ENCODE data around the gene FBXL7. TPM values are rescaled to one million over a fixed set of nuclear protein-coding genes. Genes with fewer than 3 reads are reported as not detected.

Gene FBXL7
- total RNA-seq, 4 donors from 2014 or later, result 5.7 to 47.4 (median 6.3) TPM

DNA sequence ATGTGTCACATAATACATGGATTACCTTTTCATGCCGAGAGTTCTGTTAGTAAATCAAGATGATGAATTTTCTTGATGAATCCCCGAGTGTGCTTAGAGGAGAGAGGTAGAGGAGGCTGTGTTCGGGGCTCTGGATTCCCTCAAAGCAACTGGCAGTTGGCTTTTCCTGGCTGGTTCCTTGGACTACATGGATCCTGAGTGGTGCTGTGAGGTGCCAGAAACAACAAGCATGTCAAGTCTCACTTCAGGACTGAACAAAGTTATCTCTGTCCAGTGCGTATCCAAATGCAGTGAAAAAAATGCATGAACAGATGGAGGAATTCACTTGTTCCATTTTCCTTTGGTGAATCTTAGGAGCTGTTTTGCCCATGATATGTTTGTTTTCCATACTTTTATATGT is 231.7 kb downstream of the FBXL7 start:
- intact Hi-C loops (cut with DNase I; ENCODE audit: low total_unique reads), result no loop called here
- TF ChIP-seq EP300 (IDR thresholded peaks at IDR 0.05; ENCODE audit: low read depth), result no peak
- no peak for TF ChIP-seq POLR2A (IDR thresholded peaks at IDR 0.05)
- TF ChIP-seq POLR2AphosphoS5 (IDR thresholded peaks at IDR 0.05), result no peak
- TF ChIP-seq, protein P1, sequence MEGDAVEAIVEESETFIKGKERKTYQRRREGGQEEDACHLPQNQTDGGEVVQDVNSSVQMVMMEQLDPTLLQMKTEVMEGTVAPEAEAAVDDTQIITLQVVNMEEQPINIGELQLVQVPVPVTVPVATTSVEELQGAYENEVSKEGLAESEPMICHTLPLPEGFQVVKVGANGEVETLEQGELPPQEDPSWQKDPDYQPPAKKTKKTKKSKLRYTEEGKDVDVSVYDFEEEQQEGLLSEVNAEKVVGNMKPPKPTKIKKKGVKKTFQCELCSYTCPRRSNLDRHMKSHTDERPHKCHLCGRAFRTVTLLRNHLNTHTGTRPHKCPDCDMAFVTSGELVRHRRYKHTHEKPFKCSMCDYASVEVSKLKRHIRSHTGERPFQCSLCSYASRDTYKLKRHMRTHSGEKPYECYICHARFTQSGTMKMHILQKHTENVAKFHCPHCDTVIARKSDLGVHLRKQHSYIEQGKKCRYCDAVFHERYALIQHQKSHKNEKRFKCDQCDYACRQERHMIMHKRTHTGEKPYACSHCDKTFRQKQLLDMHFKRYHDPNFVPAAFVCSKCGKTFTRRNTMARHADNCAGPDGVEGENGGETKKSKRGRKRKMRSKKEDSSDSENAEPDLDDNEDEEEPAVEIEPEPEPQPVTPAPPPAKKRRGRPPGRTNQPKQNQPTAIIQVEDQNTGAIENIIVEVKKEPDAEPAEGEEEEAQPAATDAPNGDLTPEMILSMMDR (IDR thresholded peaks at IDR 0.05), result no peak
- Histone ChIP-seq H3K9me3 (peaks cover 10 to 14% of the 10 kb centered on the region in 2 donors), H3K27ac (no peak overlapping the region), H3K4me1 (no peaks in the 10 kb centered on the region), H3K36me3 (no peaks in the 10 kb centered on the region), H3K4me3 (no peak overlapping the region), H3K27me3 (no peaks in the 10 kb centered on the region)
- WGBS, 2 donors (ENCODE audit: low coverage in 1 of 2), result 89% methylated on average over 4 of the region's 4 CpGs; no CpG with 5 or more reads in 1 of the 2 donors
- in situ Hi-C loops (cut with MboI; ENCODE audit: low pct_ligation_motif_present in 1 of 4, low pct_unique_long_range_greater_than_20kb in 1 of 4, low sequenced_read_pairs in 3 of 4), result no loop called here
- DNase-seq, result no peak

DNA sequence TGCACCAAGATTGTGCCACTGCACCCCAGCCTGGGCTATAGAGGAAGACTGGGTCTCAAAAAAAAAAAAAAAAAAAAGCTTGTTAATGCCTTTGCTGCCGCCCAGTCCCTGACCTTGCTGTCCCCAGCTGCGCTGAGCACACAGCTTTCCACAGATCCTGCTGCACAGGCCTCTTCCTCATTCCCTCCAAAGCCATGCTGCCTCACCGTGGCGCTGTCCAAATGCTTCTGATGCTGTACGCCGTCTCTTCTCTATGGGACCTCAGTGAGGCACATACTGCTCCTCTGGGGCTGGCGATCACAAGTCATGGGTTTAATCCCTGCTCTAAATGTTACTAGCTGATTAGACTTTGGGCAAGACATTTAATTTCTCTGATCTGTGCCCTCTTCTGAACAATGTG is 234.1 kb downstream of the FBXL7 start:
- Histone ChIP-seq H3K4me3 (no peak overlapping the region), H3K36me3 (no peaks in the 10 kb centered on the region), H3K9me3 (no peaks in the 10 kb centered on the region), H3K4me1 (peaks cover 0 to 8% (median 3%) of the 10 kb centered on the region in 4 donors), H3K27ac (no peak overlapping the region), H3K27me3 (no peaks in the 10 kb centered on the region)
- 60 to 82% methylated on average over 1 to 7 of the region's 7 CpGs for WGBS, 2 donors (ENCODE audit: low coverage in 1 of 2)
- no peak for DNase-seq
- in situ Hi-C loops (cut with MboI; ENCODE audit: low pct_ligation_motif_present in 1 of 4, low pct_unique_long_range_greater_than_20kb in 1 of 4, low sequenced_read_pairs in 3 of 4) (no loop called here), intact Hi-C loops (cut with DNase I; ENCODE audit: low total_unique reads) (no loop called here)
- no peak for TF ChIP-seq POLR2A (IDR thresholded peaks at IDR 0.05)
- TF ChIP-seq, protein P1 (IDR thresholded peaks at IDR 0.05), result no peak
- TF ChIP-seq EP300 (IDR thresholded peaks at IDR 0.05; ENCODE audit: low read depth), result no peak
- no peak for TF ChIP-seq POLR2AphosphoS5 (IDR thresholded peaks at IDR 0.05)

DNA sequence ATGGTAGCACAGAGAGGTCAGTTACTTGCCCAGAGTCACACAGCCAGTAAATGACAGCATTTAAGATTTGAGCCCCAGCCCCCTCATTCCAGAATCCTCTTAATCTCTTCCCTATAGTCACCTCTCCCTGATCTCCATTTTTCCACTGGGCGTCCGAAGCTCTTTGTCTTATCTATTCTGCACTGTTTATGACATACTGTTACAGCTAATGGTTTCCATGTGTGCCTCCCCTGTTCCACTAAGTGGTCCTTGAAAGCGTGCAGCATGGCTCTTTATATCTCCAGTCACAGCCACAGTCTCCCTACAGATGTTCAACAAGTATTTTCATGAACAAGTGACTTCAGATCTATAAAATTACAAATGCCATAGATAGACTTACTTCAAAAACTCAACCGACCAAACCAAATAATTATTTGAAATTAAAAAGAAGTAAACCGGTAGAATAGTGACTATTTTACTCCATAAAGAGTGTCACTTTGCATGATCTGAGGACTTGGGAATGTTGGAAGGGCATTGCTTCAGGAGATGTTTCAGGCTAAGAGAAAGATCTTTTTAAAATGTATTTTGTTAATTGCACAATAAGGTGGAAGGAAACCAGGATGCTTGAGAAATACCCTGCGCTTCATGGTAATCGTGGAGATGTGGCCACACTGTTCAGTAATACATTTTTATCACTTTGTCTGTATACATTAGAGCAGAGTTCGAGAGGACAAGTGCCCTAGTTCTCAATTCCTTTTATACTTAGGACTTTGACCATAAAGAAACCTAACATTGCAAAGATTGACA is 237.2 kb downstream of the FBXL7 start:
- 55 to 56% methylated on average over 5 to 8 of the region's 8 CpGs for WGBS, 2 donors (ENCODE audit: low coverage in 1 of 2)
- H3K4me1 ChIP-seq, result peaks cover 0 to 8% (median 3%) of the 10 kb centered on the region in 4 donors
- no peak overlapping the region for H3K4me3 ChIP-seq
- no peak overlapping the region for H3K27ac ChIP-seq
- H3K27me3 ChIP-seq, result no peaks in the 10 kb centered on the region
- H3K9me3 ChIP-seq, result no peaks in the 10 kb centered on the region
- TF ChIP-seq POLR2AphosphoS5 (IDR thresholded peaks at IDR 0.05) (no peak), POLR2A (IDR thresholded peaks at IDR 0.05) (no peak), EP300 (IDR thresholded peaks at IDR 0.05; ENCODE audit: low read depth) (no peak)
- TF ChIP-seq, protein P1 (IDR thresholded peaks at IDR 0.05), result no peak
- no peaks in the 10 kb centered on the region for H3K36me3 ChIP-seq
- intact Hi-C loops (cut with DNase I; ENCODE audit: low total_unique reads), result no loop called here
- in situ Hi-C loops (cut with MboI; ENCODE audit: low pct_ligation_motif_present in 1 of 4, low pct_unique_long_range_greater_than_20kb in 1 of 4, low sequenced_read_pairs in 3 of 4), result no loop called here
- no peak for DNase-seq

DNA sequence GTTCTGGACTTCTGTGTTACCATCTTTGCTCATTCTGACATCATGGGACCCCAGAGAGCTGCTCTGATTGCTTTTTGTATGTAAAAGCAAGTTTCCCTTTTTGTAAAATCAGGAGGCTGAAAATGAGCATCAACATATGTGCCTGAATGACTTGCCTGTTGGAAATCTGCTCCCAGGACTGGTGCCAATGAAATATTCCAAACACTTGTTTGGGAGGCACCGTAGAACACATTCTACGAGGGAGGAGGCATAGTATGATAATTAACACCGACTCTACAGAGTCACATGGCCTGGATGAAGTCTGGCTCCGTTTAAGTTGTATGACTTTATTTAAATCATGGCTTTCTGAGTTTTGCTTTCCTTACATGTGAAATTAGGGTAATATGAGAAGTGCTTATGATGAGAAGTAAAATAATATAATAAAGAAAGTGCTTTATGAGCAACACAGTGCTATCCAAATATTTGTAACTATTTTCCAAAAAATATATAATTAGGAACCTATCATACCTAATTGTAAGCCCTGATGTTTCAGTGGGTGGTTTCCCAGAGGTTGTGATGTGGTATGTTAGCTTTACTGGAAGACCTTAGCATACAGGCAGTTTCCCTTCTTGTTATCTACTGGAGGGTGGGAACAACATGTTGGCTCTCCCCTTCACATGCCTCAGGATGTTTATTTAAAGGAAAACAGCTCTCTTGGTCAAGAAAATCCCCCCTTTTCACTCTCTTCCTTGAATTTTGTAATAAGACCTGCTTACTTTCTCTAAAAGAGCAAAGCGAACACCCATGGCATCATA is 238.1 kb downstream of the FBXL7 start:
- Histone ChIP-seq H3K4me3 (no peak overlapping the region), H3K36me3 (no peaks in the 10 kb centered on the region), H3K27ac (no peak overlapping the region), H3K27me3 (no peaks in the 10 kb centered on the region), H3K4me1 (peaks cover 0 to 8% (median 3%) of the 10 kb centered on the region in 4 donors), H3K9me3 (no peaks in the 10 kb centered on the region)
- WGBS, 2 donors (ENCODE audit: low coverage in 1 of 2), result 60 to 65% methylated on average over 3 to 5 of the region's 5 CpGs
- intact Hi-C loops (cut with DNase I; ENCODE audit: low total_unique reads), result no loop called here
- no peak for DNase-seq
- in situ Hi-C loops (cut with MboI; ENCODE audit: low pct_ligation_motif_present in 1 of 4, low pct_unique_long_range_greater_than_20kb in 1 of 4, low sequenced_read_pairs in 3 of 4), result no loop called here
- TF ChIP-seq POLR2AphosphoS5 (IDR thresholded peaks at IDR 0.05), result no peak
- TF ChIP-seq, protein P1 (IDR thresholded peaks at IDR 0.05), result no peak
- TF ChIP-seq EP300 (IDR thresholded peaks at IDR 0.05; ENCODE audit: low read depth), result no peak

Measured in transverse colon (tissue), 4 donors.